Transverse colon (tissue), 4 donors: ENCODE measurements around the gene NAV3. TPM values are rescaled to one million over a fixed set of nuclear protein-coding genes. Genes with fewer than 3 reads are reported as not detected.

Source experiments
- DNase-seq: peaks from one replicate; pipeline ENCODE4 v3.0.0-alpha.2; 2019
- H3K27ac ChIP-seq, 4 donors: fragments of 200-600 bp; sonication (generic); 2 replicates each; pipeline ENCODE4 v1.5.1; 2016 to 2018; ENCODE audit warnings: inconsistent platforms in 4 of 4
- H3K27me3 ChIP-seq: fragments of 200-600 bp; sonication (generic); 2 replicates; pipeline ENCODE4 v1.5.1; 2017; ENCODE audit warnings: inconsistent platforms
- H3K36me3 ChIP-seq, 4 donors: fragments of 200-600 bp; sonication (generic); 2 replicates each; pipeline ENCODE4 v1.5.1; 2017 to 2019; ENCODE audit warnings: inconsistent platforms in 4 of 4
- H3K4me1 ChIP-seq, 4 donors: fragments of 200-600 bp; sonication (generic); 2 replicates each; pipeline ENCODE4 v1.5.1; 2017 to 2020; ENCODE audit warnings: inconsistent platforms in 4 of 4
- H3K4me3 ChIP-seq, 4 donors: fragments of 200-600 bp; sonication (generic); 1 replicate in 1 of 4; 2 replicates in 3 of 4; pipeline versions ENCODE4 v1.5.1 to v1.6.1; 2017 to 2019; ENCODE audit warnings: inconsistent platforms in 4 of 4
- H3K9me3 ChIP-seq, 2 donors: fragments of 200-600 bp; sonication (generic); 2 replicates each; pipeline ENCODE4 v1.5.1; 2017 to 2019; ENCODE audit warnings: inconsistent platforms in 2 of 2
- EP300 ChIP-seq: sonication (generic); formaldehyde crosslinking; IDR thresholded peaks from one replicate; pipeline ENCODE4 v1.6.1; 2017; ENCODE audit warnings: antibody characterized with exemption, low read depth
- POLR2A ChIP-seq: fragments of 450-650 bp; IDR thresholded peaks from one replicate; pipeline ENCODE4 v1.6.1; 2016; ENCODE audit warnings: antibody characterized with exemption, mild to moderate bottlenecking, moderate library complexity
- POLR2AphosphoS5 ChIP-seq, 3 donors: sonication (generic); formaldehyde crosslinking; IDR thresholded peaks; one replicate each; pipeline ENCODE4 v1.6.1; 2016; ENCODE audit warnings: antibody characterized with exemption in 3 of 3
- WGBS, 2 donors: methylation state at CpG; one replicate each; pipeline ENCODE4 v1.1.5; 2018; ENCODE audit warnings: low coverage in 1 of 2; 5-methylcytosine and 5-hydroxymethylcytosine counted together
- in situ Hi-C, 4 donors: fragments of 200-750 bp; cut with MboI; loops; one replicate each; pipeline versions ENCODE4 v1.15.0 to v1.15.1; 2017; ENCODE audit warnings: low sequenced_read_pairs in 3 of 4, low pct_ligation_motif_present in 1 of 4, low pct_unique_long_range_greater_than_20kb in 1 of 4
- intact Hi-C: fragments of 100-400 bp; cut with DNase I; formaldehyde crosslinking; loops from one replicate; pipeline ENCODE4 v1.15.1; 2023; ENCODE audit warnings: low total_unique reads
- total RNA-seq, 4 donors: library from RNA; depleted of rRNA; stranded (reverse); fragments of >200 nt; gene quantifications; one replicate each; pipeline ENCODE4 v1.1.0, GENCODE V29; 2016
- TF ChIP-seq, protein P1 (sequence below), 5 experiments: fragments of 200-600 bp in 3 of 5; fragments of 450-650 bp in 2 of 5; sonication (generic) in 3 of 5; IDR thresholded peaks; 1 replicate in 2 of 5; 2 replicates in 3 of 5; pipeline ENCODE4 v1.5.1; 2016 to 2017; ENCODE audit warnings: antibody characterized with exemption in 5 of 5, inconsistent platforms in 3 of 5, mild to moderate bottlenecking in 2 of 5, moderate library complexity in 1 of 5

NAV3 gene
- total RNA-seq, 4 donors from 2014 or later = 1.1 to 10.6 (median 3.6) TPM

DNA sequence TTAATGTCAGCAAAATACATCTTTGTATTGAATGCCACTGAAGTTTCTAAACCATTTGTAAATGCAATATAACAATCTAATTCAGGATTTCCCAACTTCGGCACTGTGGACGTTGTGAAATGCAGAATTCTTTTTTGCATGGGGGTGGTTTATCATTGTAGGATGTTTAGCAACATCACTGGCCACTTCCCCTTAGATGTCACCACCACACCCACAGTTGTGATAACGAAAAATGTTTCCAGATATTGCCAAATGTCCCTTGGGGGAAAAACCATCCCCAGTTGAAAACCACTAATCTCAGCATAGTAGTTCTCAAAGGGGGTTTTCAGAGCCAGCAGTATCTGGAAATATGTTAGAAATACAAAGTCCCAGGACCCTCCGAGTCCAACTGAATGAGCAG, 203.3 kb downstream of the NAV3 start:
- no peaks in the 10 kb centered on the region for H3K9me3 ChIP-seq
- in situ Hi-C loops = no loop called here
- WGBS, 2 donors = 46 to 48% methylated on average over 4 of the region's 4 CpGs
- TF ChIP-seq POLR2AphosphoS5 (IDR thresholded peaks at IDR 0.05) = no peak
- TF ChIP-seq, protein P1, sequence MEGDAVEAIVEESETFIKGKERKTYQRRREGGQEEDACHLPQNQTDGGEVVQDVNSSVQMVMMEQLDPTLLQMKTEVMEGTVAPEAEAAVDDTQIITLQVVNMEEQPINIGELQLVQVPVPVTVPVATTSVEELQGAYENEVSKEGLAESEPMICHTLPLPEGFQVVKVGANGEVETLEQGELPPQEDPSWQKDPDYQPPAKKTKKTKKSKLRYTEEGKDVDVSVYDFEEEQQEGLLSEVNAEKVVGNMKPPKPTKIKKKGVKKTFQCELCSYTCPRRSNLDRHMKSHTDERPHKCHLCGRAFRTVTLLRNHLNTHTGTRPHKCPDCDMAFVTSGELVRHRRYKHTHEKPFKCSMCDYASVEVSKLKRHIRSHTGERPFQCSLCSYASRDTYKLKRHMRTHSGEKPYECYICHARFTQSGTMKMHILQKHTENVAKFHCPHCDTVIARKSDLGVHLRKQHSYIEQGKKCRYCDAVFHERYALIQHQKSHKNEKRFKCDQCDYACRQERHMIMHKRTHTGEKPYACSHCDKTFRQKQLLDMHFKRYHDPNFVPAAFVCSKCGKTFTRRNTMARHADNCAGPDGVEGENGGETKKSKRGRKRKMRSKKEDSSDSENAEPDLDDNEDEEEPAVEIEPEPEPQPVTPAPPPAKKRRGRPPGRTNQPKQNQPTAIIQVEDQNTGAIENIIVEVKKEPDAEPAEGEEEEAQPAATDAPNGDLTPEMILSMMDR (IDR thresholded peaks at IDR 0.05) = no peak
- TF ChIP-seq EP300 = no peak
- no peak for TF ChIP-seq POLR2A
- no peak overlapping the region for H3K27ac ChIP-seq
- intact Hi-C loops = no loop called here
- no peak for DNase-seq
- no peak overlapping the region for H3K4me3 ChIP-seq
- no peaks in the 10 kb centered on the region for H3K36me3 ChIP-seq
- H3K4me1 ChIP-seq = no peaks in the 10 kb centered on the region
- H3K27me3 ChIP-seq = no peaks in the 10 kb centered on the region

DNA sequence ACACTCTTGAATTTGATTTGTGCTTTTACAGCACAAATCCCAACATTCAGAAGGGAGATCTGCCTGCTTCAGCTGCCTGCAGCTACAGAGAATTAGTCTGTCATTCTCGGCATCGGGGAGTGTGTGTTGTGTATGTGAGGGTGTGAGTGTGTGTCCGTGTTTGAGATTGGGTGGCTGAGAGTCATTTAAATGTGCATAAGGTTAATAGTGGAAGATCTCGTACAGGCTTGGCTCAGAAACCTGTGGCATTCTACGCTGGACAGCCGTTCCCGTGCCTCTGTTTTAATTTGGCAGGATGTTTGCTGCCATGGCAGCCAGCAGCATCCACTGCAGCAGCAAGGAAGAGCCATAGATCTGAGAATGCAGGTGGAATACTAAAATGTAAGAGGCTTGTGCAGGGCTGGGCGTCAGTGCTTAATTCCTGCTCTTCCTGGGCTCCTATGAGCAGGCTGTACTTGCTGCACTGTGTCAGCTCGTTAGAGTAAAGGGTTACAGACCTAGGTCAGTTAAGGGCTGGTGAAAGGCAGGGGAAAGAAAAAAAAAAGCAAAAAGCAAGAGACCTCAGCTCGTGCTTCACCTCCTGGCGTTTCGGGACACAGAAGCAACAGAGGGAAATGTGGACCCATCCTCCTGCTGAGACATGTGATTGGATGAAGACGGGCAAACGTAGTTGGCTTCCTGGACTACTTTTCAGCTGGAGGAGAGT, 205.4 kb downstream of the NAV3 start:
- in situ Hi-C loops = no loop called here
- Histone ChIP-seq H3K27me3 (no peaks in the 10 kb centered on the region), H3K36me3 (no peaks in the 10 kb centered on the region), H3K27ac (no peak overlapping the region), H3K4me3 (no peak overlapping the region), H3K4me1 (no peaks in the 10 kb centered on the region), H3K9me3 (no peaks in the 10 kb centered on the region)
- TF ChIP-seq POLR2A (no peak), EP300 (no peak), POLR2AphosphoS5 (IDR thresholded peaks at IDR 0.05) (no peak)
- TF ChIP-seq, protein P1 (IDR thresholded peaks at IDR 0.05) = no peak
- DNase-seq = no peak
- intact Hi-C loops = no loop called here
- WGBS, 2 donors = 33 to 51% methylated on average over 10 to 14 of the region's 14 CpGs

DNA sequence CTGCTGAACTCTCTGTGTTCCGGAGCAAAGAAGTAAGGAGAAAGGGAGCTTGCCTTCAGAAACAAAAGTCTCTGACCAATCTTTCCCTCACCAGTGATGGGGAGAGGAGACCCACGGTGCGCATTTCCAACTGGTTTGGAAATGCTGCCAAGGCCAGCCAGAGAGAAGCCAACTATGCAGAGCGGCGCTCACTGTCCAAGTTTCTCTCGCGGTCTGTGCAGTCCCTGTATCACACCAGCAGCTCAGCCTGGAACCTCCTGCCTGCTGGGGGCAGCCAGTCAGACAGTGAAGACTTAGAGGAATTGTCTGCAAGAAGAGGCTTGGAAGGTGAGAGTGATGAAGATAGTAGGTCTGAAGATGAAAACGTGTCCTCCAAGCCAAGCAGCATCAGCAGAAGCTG, 206.2 kb downstream of the NAV3 start:
- WGBS, 2 donors = 89 to 91% methylated on average over 5 to 8 of the region's 8 CpGs
- H3K4me3 ChIP-seq = no peak overlapping the region
- in situ Hi-C loops = no loop called here
- no peaks in the 10 kb centered on the region for H3K9me3 ChIP-seq
- no peaks in the 10 kb centered on the region for H3K27me3 ChIP-seq
- DNase-seq = no peak
- H3K4me1 ChIP-seq = no peaks in the 10 kb centered on the region
- intact Hi-C loops = no loop called here
- no peaks in the 10 kb centered on the region for H3K36me3 ChIP-seq
- TF ChIP-seq POLR2A = no peak
- TF ChIP-seq POLR2AphosphoS5 (IDR thresholded peaks at IDR 0.05) = no peak
- TF ChIP-seq, protein P1 (IDR thresholded peaks at IDR 0.05) = no peak
- TF ChIP-seq EP300 = no peak
- no peak overlapping the region for H3K27ac ChIP-seq

DNA sequence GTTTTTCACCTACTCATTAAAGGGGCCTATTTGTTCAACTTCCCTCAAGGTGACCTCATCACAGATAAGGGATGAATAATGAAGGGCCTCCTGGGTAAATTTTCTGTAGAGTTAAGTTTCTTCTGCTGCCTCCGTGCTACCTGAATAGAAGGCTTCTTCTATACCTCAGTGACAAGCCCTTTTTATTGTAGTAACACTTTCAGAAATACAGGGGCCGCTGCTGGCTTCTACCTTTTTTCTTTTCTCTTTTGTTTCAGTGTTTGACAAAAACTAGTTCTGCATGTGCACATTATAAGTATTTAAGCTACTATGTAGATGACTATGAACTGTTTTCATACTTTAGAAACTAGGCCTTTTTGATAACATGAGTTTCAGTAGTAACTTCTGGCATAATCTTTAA, 207.0 kb downstream of the NAV3 start:
- Histone ChIP-seq H3K27me3 (no peaks in the 10 kb centered on the region), H3K27ac (no peak overlapping the region), H3K4me3 (no peak overlapping the region), H3K9me3 (no peaks in the 10 kb centered on the region), H3K4me1 (no peaks in the 10 kb centered on the region), H3K36me3 (no peaks in the 10 kb centered on the region)
- in situ Hi-C loops (no loop called here), intact Hi-C loops (no loop called here)
- TF ChIP-seq, protein P1 (IDR thresholded peaks at IDR 0.05) = no peak
- no peak for TF ChIP-seq POLR2AphosphoS5 (IDR thresholded peaks at IDR 0.05)
- DNase-seq = no peak
- 81 to 94% methylated on average over 2 of the region's 2 CpGs for WGBS, 2 donors
